ENCODE results near the gene HECTD3. TPM values are rescaled to one million over a fixed set of nuclear protein-coding genes. Genes with fewer than 3 reads are reported as not detected.

HECTD3 gene
- total RNA-seq, 1 donor from 2014 or later: 36.6 TPM

DNA sequence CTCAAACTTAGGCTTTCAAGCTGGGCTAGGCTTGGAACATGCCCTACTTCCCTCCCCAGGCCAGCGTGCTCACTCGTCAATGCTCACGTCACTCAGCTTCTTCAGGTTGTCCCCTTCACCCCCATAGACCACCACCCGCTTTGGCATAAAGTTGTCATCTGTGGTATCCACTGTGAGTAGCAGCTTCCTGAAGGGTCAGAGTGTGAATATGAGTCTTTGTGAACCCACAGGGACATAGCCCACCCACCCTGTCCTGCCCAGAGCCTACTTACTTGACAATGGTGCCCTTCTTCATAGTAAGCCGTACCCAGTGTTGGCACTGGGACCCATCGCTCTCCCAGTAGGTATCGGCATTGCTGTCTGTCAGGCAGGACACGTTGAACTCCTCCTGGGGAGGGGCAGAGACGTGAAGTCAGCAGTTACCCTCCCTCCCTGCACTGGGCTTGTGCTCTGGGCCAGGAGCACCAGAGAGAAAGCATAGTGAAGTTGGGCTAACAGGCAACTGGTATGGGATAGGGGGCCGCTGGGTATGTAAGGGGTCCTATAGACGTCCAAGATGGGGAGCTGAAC, 1.7 kb downstream of the HECTD3 start:
- no peak for DNase-seq (ENCODE audit: low read depth)
- H3K4me3 ChIP-seq (ENCODE audit: low read depth, low read length): no peak overlapping the region
- TF ChIP-seq, protein P1, sequence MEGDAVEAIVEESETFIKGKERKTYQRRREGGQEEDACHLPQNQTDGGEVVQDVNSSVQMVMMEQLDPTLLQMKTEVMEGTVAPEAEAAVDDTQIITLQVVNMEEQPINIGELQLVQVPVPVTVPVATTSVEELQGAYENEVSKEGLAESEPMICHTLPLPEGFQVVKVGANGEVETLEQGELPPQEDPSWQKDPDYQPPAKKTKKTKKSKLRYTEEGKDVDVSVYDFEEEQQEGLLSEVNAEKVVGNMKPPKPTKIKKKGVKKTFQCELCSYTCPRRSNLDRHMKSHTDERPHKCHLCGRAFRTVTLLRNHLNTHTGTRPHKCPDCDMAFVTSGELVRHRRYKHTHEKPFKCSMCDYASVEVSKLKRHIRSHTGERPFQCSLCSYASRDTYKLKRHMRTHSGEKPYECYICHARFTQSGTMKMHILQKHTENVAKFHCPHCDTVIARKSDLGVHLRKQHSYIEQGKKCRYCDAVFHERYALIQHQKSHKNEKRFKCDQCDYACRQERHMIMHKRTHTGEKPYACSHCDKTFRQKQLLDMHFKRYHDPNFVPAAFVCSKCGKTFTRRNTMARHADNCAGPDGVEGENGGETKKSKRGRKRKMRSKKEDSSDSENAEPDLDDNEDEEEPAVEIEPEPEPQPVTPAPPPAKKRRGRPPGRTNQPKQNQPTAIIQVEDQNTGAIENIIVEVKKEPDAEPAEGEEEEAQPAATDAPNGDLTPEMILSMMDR (conservative IDR thresholded peaks at IDR 0.05; ENCODE audit: low read depth, low read length): no peak

DNA sequence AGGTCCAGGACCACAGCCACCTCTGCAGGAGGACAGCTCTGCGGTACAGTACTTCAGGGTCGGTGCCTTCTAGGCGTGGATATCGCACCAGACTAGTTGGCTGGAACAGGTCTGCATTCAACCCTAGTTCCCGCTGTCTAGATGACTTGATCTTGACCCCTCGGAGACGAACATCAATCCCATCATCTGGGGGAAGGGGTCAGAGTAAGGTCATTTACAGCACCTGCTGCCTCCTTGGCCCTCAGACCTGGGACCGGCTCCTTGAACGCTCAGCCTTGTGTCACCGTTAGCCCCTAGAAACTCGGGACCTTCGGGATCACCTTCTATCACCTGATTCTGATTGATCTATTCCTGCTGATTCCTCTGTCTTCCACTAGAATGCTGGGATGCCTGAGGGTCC, 2.6 kb downstream of the HECTD3 start:
- no peak for DNase-seq (ENCODE audit: low read depth)
- TF ChIP-seq, protein P1 (conservative IDR thresholded peaks at IDR 0.05; ENCODE audit: low read depth, low read length): no peak
- H3K4me3 ChIP-seq (ENCODE audit: low read depth, low read length): no peak overlapping the region

DNA sequence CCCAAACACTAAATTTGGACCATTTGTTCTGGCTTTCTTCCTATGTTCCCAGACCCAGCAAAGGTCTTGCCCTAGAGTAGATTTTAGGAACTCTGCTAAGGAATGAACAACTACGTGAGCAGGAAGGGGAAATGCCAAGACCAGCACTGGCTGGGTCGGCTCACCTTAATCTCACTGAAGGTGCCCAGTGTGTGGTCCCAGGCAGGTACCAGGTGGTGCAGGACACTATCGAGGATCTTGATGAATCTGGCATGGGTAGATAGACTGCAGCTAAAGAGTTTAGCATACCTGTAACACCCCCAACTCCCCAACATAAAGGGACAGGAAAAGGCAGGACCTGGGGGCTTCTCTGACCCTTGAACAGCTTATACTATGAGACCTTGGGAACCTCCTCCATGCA, 3.0 kb downstream of the HECTD3 start:
- TF ChIP-seq, protein P1 (conservative IDR thresholded peaks at IDR 0.05; ENCODE audit: low read depth, low read length): no peak
- H3K4me3 ChIP-seq (ENCODE audit: low read depth, low read length): no peak overlapping the region
- DNase-seq (ENCODE audit: low read depth): no peak

DNA sequence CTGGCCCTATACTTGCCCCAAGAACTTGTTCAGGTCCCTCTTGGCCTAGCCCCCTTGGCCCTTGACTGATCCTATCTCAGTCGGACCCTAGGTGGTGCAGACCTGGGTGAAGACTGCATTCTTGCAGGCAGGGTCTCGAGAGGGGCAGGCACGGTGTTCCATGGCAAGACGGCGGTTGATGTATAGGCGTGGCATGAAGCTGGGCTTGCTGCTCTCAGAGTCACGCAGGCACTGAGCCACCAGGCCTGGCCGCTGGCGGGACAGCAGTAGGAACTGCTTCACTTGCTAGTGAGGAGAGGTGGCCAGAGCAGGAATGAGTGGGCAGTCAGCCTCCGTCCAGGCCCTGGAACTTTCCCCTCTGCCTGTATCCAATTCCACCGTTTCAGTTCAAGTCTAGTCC, 3.8 kb downstream of the HECTD3 start:
- no peak overlapping the region for H3K4me3 ChIP-seq (ENCODE audit: low read depth, low read length)
- TF ChIP-seq, protein P1 (conservative IDR thresholded peaks at IDR 0.05; ENCODE audit: low read depth, low read length): no peak
- DNase-seq (ENCODE audit: low read depth): no peak

DNA sequence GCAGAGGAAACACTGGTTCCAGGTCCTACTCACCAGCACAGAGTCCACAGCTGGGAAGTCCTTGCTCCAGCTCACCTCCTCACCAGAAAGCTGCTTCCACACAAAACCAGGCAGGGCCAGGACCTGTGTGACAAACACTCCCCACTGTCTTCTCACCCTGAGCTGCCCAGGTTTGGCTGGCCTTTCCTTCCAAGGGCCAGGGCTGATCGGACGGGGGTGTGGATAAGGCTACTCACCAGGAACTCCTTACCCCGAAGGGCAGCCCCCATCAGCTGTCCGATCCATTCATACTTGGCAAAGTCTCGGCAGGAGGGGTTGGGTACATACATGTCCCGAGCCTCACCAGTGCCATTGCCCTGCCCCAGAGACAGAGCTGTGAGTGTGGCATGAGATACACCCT, 5.4 kb downstream of the HECTD3 start:
- TF ChIP-seq, protein P1 (conservative IDR thresholded peaks at IDR 0.05; ENCODE audit: low read depth, low read length): no peak
- DNase-seq (ENCODE audit: low read depth): no peak
- H3K4me3 ChIP-seq (ENCODE audit: low read depth, low read length): no peak overlapping the region

DNA sequence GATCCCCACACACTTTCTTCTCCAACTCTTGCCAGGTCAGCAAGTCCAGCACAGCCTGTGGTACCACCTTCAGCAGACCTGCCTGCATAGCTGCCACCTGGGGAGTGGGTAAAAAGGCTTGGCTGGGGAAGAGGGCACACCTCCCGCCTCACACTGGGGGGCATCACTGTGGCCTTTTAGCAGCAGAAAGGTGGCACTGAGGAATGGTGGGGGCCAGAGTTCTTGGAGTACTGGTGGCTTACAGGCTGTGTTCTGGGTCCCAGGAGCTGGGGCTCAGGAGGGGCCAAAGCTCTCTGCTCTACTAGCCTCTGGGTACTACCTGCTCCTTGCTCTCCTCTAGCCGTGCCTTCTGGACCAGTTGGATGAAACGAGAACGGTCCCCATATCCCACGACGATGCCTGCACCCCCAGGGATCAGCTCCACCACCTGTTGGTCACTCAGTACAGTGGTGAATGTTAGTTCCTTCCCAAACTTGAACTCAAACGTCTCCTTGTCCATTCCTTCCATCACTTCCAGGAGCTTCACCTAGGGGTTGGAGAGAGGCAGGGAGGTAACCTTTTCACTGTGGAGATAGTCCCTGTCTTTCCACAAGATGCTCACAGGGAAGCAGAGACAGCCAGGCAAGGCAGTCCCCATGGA, 6.7 kb downstream of the HECTD3 start:
- no peak for DNase-seq (ENCODE audit: low read depth)
- H3K4me3 ChIP-seq (ENCODE audit: low read depth, low read length): no peak overlapping the region
- TF ChIP-seq, protein P1 (conservative IDR thresholded peaks at IDR 0.05; ENCODE audit: low read depth, low read length): no peak

DNA sequence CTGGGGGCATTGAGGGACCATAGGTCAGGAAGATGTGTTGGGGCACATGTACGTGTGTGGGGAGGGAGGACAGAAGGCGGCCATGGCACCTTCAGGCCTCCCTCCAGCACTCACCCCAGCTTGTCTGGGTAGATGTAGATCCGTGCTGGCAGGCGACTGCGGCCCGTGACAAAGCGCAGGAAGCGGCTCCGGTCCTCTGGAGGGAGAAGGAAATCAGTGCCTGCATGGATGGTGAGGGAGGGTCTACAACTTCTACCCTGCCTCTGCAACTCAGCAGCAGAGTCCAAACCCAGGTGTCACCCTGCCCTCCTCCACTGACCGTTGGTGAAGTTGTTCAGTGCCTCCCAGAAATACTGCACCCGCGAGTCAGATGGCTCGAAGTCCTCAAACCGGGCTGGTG, 7.4 kb downstream of the HECTD3 start:
- TF ChIP-seq, protein P1 (conservative IDR thresholded peaks at IDR 0.05; ENCODE audit: low read depth, low read length): no peak
- DNase-seq (ENCODE audit: low read depth): no peak
- no peak overlapping the region for H3K4me3 ChIP-seq (ENCODE audit: low read depth, low read length)

Measured in epithelial cell of proximal tubule (primary cell).